ENCODE data around the gene TPCN2. TPM values are rescaled to one million over a fixed set of nuclear protein-coding genes. Genes with fewer than 3 reads are reported as not detected.

TPCN2 gene
- total RNA-seq, 4 donors from 2014 or later, result 27.1 to 36.1 (median 31.3) TPM

DNA sequence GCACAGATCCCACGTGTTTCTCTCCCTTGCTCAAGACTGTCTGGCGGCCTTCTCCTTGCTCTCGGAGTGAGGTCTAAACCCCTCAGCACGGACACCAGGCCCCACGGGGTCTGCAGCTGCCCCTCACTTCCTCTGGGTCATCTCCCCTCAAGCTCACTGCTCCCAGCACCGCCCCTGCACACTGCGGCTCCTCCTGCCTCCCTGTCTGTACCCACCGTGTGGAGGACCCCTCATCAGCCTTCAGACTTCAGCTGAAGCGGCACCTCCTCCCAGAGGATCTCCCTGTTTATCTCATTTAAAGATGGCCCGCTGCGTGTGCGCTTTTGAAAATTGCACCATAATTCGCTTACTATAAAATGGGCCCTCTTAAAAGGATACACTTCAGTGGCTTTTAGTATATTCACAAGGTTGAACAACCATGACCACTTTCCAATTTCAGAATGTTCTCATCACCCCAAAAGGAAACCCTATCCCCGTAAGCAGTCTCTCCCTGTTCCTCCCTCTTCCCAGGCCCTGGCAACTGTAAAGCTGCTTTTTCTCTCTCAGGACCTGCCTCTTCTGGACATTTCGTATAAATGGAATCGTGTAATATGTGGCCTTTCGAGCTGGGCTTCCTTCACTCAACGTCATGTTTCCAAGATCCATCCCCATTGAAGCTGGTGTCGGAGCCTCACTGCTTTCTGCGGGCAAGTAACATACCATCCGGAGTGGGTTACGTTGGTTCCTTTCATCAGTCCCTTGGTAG is 14.4 kb upstream of the TPCN2 start:
- DNase-seq (ENCODE audit: low spot score in 2 of 2), result no peak
- no peak overlapping the region for H3K4me3 ChIP-seq
- H3K27ac ChIP-seq, result peak overlapping the region in 3 of 4 donors; percentile 10 to 89 (median 79)
- no peaks in the 10 kb centered on the region for H3K27me3 ChIP-seq
- 77 to 81% methylated on average over 22 of the region's 22 CpGs for WGBS, 2 donors
- no peak for TF ChIP-seq EP300 (IDR thresholded peaks at IDR 0.05)
- TF ChIP-seq, protein P1, sequence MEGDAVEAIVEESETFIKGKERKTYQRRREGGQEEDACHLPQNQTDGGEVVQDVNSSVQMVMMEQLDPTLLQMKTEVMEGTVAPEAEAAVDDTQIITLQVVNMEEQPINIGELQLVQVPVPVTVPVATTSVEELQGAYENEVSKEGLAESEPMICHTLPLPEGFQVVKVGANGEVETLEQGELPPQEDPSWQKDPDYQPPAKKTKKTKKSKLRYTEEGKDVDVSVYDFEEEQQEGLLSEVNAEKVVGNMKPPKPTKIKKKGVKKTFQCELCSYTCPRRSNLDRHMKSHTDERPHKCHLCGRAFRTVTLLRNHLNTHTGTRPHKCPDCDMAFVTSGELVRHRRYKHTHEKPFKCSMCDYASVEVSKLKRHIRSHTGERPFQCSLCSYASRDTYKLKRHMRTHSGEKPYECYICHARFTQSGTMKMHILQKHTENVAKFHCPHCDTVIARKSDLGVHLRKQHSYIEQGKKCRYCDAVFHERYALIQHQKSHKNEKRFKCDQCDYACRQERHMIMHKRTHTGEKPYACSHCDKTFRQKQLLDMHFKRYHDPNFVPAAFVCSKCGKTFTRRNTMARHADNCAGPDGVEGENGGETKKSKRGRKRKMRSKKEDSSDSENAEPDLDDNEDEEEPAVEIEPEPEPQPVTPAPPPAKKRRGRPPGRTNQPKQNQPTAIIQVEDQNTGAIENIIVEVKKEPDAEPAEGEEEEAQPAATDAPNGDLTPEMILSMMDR (IDR thresholded peaks at IDR 0.05), result no peak
- no peak for TF ChIP-seq POLR2A (IDR thresholded peaks at IDR 0.05)
- no peaks in the 10 kb centered on the region for H3K9me3 ChIP-seq
- peaks cover 0 to 19% (median 14%) of the 10 kb centered on the region in 4 donors for H3K4me1 ChIP-seq
- no peaks in the 10 kb centered on the region for H3K36me3 ChIP-seq

- TF ChIP-seq, protein P1 (IDR thresholded peaks at IDR 0.05), result no peak
- no peak for TF ChIP-seq EP300 (IDR thresholded peaks at IDR 0.05)
- TF ChIP-seq POLR2A (IDR thresholded peaks at IDR 0.05), result no peak
- Histone ChIP-seq H3K27me3 (no peaks in the 10 kb centered on the region), H3K36me3 (no peaks in the 10 kb centered on the region), H3K27ac (peak overlapping the region; percentile 74 to 89 (median 77)), H3K4me1 (peaks cover 0 to 19% (median 14%) of the 10 kb centered on the region in 4 donors), H3K9me3 (no peaks in the 10 kb centered on the region), H3K4me3 (no peak overlapping the region)
- DNase-seq (ENCODE audit: low spot score in 2 of 2), result peak in 1 of 2 donors; percentile 36
- WGBS, 2 donors, result 45 to 46% methylated on average over 19 to 21 of the region's 21 CpGs
Observed at GRCh38 chr11:69035150-69035945, 13.4 kb upstream of the TPCN2 start.

- H3K27me3 ChIP-seq, result no peaks in the 10 kb centered on the region
- H3K4me3 ChIP-seq, result no peak overlapping the region
- no peaks in the 10 kb centered on the region for H3K9me3 ChIP-seq
- DNase-seq (ENCODE audit: low spot score in 2 of 2), result peak in 1 of 2 donors; percentile 30
- H3K36me3 ChIP-seq, result no peaks in the 10 kb centered on the region
- TF ChIP-seq, protein P1 (IDR thresholded peaks at IDR 0.05), result no peak
- peak in 1 of 2 donors; percentile 80 for TF ChIP-seq EP300 (IDR thresholded peaks at IDR 0.05)
- WGBS, 2 donors, result 24 to 31% methylated on average over 11 of the region's 11 CpGs
- peaks cover 0 to 19% (median 14%) of the 10 kb centered on the region in 4 donors for H3K4me1 ChIP-seq
- peak overlapping the region; percentile 74 to 89 (median 77) for H3K27ac ChIP-seq
Observed at GRCh38 chr11:69035946-69036340, 12.8 kb upstream of the TPCN2 start.

- peaks cover 0 to 24% (median 14%) of the 10 kb centered on the region in 4 donors for H3K4me1 ChIP-seq
- TF ChIP-seq, protein P1 (IDR thresholded peaks at IDR 0.05), result no peak
- no peak for TF ChIP-seq EP300 (IDR thresholded peaks at IDR 0.05)
- no peak for TF ChIP-seq POLR2A (IDR thresholded peaks at IDR 0.05)
- H3K27ac ChIP-seq, result peak overlapping the region in 2 of 4 donors; percentile 79 to 89
- DNase-seq (ENCODE audit: low spot score in 2 of 2), result no peak
- no peaks in the 10 kb centered on the region for H3K36me3 ChIP-seq
- H3K9me3 ChIP-seq, result no peaks in the 10 kb centered on the region
- H3K27me3 ChIP-seq, result no peaks in the 10 kb centered on the region
- 80 to 83% methylated on average over 18 of the region's 18 CpGs for WGBS, 2 donors
- H3K4me3 ChIP-seq, result no peak overlapping the region
Observed at GRCh38 chr11:69037074-69037473, 11.7 kb upstream of the TPCN2 start.

GRCh38 chr11:69037544-69037943 is 11.2 kb upstream of the TPCN2 start:
- DNase-seq (ENCODE audit: low spot score in 2 of 2), result no peak
- Histone ChIP-seq H3K36me3 (no peaks in the 10 kb centered on the region), H3K9me3 (no peaks in the 10 kb centered on the region), H3K4me1 (peaks cover 0 to 24% (median 14%) of the 10 kb centered on the region in 4 donors), H3K27me3 (no peaks in the 10 kb centered on the region), H3K4me3 (no peak overlapping the region), H3K27ac (peak overlapping the region in 1 of 4 donors; percentile 45)
- no peak for TF ChIP-seq POLR2A (IDR thresholded peaks at IDR 0.05)
- no peak for TF ChIP-seq EP300 (IDR thresholded peaks at IDR 0.05)
- TF ChIP-seq, protein P1 (IDR thresholded peaks at IDR 0.05), result no peak
- WGBS, 2 donors, result 63 to 75% methylated on average over 8 of the region's 8 CpGs
